Measurements from ENCODE around the gene BLTP3B. TPM values are rescaled to one million over a fixed set of nuclear protein-coding genes. Genes with fewer than 3 reads are reported as not detected.
A peak's percentile ranks its signal among the peaks of the same experiment; 100 is the strongest.

Gene BLTP3B
- total RNA-seq, 4 donors from 2014 or later, result 18.6 to 27.3 (median 22.2) TPM

DNA sequence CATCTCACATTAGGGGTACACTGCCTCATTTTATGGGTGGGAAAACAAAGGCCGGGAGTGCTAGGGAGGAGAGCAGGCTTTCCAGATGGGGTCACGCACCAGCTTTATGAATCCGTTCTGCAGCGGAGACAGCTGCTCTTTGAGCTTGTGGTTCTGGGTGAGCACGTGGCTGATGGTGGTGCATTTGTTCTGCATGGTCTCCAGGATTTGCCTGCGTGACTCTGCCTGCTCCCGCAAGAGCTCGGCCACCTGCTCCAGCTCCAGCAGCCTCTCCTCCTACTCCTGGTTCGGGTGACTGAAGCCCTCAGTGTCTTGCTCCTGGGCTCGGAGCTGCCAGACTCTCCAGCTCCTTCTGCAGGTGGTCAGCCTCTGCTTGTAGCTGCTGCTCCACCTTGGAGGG, 23.6 kb upstream of the BLTP3B start:
- peak in 1 of 2 donors; percentile 59 for DNase-seq (ENCODE audit: low spot score in 2 of 2)
- Histone ChIP-seq H3K36me3 (no peaks in the 10 kb centered on the region), H3K9me3 (no peaks in the 10 kb centered on the region), H3K27me3 (no peaks in the 10 kb centered on the region), H3K27ac (no peak overlapping the region), H3K4me1 (peaks cover 15% of the 10 kb centered on the region), H3K4me3 (no peak overlapping the region)
- WGBS, result 90% methylated on average over 10 of the region's 10 CpGs
- TF ChIP-seq POLR2AphosphoS5 (IDR thresholded peaks at IDR 0.05) (no peak), POLR2A (IDR thresholded peaks at IDR 0.05) (no peak), EP300 (IDR thresholded peaks at IDR 0.05) (no peak)
- TF ChIP-seq, protein P1, sequence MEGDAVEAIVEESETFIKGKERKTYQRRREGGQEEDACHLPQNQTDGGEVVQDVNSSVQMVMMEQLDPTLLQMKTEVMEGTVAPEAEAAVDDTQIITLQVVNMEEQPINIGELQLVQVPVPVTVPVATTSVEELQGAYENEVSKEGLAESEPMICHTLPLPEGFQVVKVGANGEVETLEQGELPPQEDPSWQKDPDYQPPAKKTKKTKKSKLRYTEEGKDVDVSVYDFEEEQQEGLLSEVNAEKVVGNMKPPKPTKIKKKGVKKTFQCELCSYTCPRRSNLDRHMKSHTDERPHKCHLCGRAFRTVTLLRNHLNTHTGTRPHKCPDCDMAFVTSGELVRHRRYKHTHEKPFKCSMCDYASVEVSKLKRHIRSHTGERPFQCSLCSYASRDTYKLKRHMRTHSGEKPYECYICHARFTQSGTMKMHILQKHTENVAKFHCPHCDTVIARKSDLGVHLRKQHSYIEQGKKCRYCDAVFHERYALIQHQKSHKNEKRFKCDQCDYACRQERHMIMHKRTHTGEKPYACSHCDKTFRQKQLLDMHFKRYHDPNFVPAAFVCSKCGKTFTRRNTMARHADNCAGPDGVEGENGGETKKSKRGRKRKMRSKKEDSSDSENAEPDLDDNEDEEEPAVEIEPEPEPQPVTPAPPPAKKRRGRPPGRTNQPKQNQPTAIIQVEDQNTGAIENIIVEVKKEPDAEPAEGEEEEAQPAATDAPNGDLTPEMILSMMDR (IDR thresholded peaks at IDR 0.05), result no peak

DNA sequence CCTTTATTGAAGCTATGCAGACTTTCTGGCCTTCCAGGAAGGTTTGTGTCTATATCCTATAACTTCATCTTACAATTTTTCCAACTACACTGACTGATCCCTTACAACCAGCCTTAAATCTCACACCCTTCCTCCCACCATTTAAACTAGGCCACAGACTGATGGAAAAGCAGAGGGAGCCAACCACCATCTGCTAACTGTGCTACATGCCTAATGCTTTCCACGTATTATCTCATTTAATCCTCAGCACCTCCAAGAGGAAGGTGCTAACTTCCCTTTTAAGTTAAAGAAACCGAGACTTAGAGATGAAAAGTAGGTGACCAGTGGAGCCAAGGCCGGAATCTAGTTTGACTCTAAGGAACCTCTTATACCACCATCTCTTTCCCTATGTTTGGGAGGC, 22.7 kb upstream of the BLTP3B start:
- no peak overlapping the region for H3K27ac ChIP-seq
- H3K36me3 ChIP-seq, result no peaks in the 10 kb centered on the region
- H3K27me3 ChIP-seq, result no peaks in the 10 kb centered on the region
- H3K9me3 ChIP-seq, result no peaks in the 10 kb centered on the region
- no peak for DNase-seq (ENCODE audit: low spot score in 2 of 2)
- H3K4me3 ChIP-seq, result no peak overlapping the region
- peaks cover 15% of the 10 kb centered on the region for H3K4me1 ChIP-seq
- no peak for TF ChIP-seq POLR2A (IDR thresholded peaks at IDR 0.05)
- no peak for TF ChIP-seq EP300 (IDR thresholded peaks at IDR 0.05)
- TF ChIP-seq, protein P1 (IDR thresholded peaks at IDR 0.05), result no peak
- TF ChIP-seq POLR2AphosphoS5 (IDR thresholded peaks at IDR 0.05), result no peak
- 94% methylated on average over 3 of the region's 3 CpGs for WGBS

DNA sequence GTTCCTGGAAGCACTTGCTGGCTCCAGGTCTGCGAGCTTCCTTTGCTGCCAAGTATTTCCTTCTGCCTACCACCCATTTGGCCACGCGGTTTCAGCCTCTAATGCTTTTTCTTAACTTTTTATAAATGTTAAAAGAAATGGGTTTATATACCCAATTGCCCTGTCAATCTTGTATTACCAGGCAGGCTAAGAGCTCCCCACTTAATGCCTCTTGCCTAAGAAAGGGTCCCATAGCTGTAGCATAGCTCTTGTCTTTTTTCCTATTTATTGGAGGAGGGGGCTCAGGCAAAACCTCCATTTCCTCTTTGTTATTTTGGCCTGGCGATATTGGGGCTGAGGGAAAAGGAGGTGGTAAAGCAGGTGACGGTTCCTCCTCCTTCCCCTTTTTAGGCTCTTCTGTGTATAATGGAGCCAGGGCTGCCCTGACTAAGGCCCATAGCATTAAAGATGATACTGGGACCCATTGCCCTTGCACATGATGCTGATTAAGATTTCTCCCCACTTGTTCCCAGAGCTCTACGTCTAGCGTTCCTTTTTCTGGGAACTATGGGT, 21.6 kb upstream of the BLTP3B start:
- Histone ChIP-seq H3K27me3 (no peaks in the 10 kb centered on the region), H3K9me3 (no peaks in the 10 kb centered on the region), H3K36me3 (no peaks in the 10 kb centered on the region), H3K27ac (no peak overlapping the region), H3K4me1 (peaks cover 15% of the 10 kb centered on the region), H3K4me3 (peak overlapping the region; percentile 37)
- DNase-seq (ENCODE audit: low spot score in 2 of 2), result peak in 1 of 2 donors; percentile 31
- no peak for TF ChIP-seq POLR2A (IDR thresholded peaks at IDR 0.05)
- TF ChIP-seq EP300 (IDR thresholded peaks at IDR 0.05), result no peak
- TF ChIP-seq, protein P1 (IDR thresholded peaks at IDR 0.05), result no peak
- TF ChIP-seq POLR2AphosphoS5 (IDR thresholded peaks at IDR 0.05), result no peak
- WGBS, result 49% methylated on average over 7 of the region's 7 CpGs

DNA sequence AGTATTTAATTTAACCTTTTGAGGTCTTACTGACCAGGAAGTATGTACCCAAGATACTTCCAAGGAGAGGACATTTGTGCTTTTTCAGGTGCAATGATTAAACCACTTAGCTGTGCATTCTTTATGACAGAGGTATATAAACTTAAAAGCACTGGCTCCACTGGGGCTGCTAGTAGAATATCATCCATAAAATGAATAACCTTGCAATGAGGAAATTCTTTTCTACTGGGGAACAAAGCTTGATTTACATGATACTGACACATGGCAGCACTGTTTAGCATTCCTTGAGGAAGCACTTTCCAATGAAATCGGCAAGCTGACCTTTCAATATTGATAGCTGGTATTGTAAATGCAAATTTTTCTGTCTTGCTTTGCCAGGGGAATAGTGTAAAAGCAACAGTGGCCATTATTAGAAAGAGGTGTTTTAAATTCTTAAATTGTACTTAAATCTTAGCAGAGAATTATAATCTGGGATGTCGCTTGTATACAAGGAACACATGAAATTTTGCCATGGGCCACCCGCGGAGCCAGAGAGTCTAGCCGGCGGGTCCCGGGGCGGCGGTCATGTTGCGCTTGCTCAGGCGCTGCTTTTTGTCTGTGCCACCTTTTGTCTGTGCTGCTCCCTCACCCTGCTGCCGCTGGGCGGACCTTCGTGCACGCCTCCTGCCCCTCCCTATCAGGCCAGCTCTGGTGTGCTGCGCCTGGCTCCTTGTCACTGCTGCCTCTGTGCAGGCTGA, 20.9 kb upstream of the BLTP3B start:
- Histone ChIP-seq H3K36me3 (no peaks in the 10 kb centered on the region), H3K27me3 (no peaks in the 10 kb centered on the region), H3K9me3 (no peaks in the 10 kb centered on the region), H3K4me3 (peak overlapping the region; percentile 37), H3K27ac (no peak overlapping the region), H3K4me1 (peaks cover 15% of the 10 kb centered on the region)
- TF ChIP-seq POLR2A (IDR thresholded peaks at IDR 0.05), result no peak
- TF ChIP-seq, protein P1 (IDR thresholded peaks at IDR 0.05), result peak in 1 of 2 donors; percentile 22
- DNase-seq (ENCODE audit: low spot score in 2 of 2), result peak; percentile 77 to 87
- WGBS, result under 1% methylated on average over 16 of the region's 16 CpGs

DNA sequence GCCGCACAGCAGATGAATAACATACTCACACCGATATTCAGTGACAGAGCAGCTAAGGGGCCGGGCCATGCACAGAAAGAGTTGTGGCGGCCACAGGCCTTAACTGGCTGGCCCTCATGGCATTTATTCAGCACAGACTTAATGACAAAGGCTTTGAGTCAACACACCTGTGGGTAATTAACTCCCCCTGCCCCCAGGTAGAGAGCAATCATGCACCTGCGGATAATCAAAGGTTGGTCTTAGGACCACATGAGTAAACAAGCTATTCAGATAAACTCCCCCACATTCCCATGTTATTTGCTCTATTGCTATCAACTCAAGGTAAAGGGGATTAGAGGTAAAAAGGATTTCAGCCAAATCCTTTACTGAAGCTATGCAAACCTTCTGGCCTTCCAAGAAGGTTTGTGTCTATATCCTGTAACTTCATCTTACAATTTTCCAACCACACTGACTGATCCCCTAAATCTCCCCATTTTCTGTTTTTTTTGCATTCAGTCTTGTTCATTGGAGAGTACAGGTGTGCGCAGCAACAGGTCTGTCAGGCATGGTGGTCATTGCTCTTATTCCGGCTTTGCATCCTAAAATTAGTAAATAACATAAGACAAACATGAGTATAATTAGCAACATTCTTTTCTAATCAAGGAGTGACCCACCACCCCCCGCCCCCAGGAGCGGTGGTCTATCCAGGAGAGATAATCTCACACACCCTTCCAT, 16.9 kb upstream of the BLTP3B start:
- no peak for TF ChIP-seq POLR2AphosphoS5 (IDR thresholded peaks at IDR 0.05)
- no peak for TF ChIP-seq POLR2A (IDR thresholded peaks at IDR 0.05)
- TF ChIP-seq, protein P1 (IDR thresholded peaks at IDR 0.05), result no peak
- TF ChIP-seq EP300 (IDR thresholded peaks at IDR 0.05), result no peak
- no peak overlapping the region for H3K4me3 ChIP-seq
- 98% methylated on average over 9 of the region's 9 CpGs for WGBS

More for the DNA sequence above, 16.9 kb upstream of the BLTP3B start:
- no peak for DNase-seq (ENCODE audit: low spot score in 2 of 2)
- no peaks in the 10 kb centered on the region for H3K36me3 ChIP-seq
- peaks cover 14% of the 10 kb centered on the region for H3K4me1 ChIP-seq
- H3K27me3 ChIP-seq, result no peaks in the 10 kb centered on the region
- H3K27ac ChIP-seq, result no peak overlapping the region
- no peaks in the 10 kb centered on the region for H3K9me3 ChIP-seq
